Measurements from ENCODE around the gene ATF6. TPM values are rescaled to one million over a fixed set of nuclear protein-coding genes. Genes with fewer than 3 reads are reported as not detected.

The ATF6 gene, protein sequence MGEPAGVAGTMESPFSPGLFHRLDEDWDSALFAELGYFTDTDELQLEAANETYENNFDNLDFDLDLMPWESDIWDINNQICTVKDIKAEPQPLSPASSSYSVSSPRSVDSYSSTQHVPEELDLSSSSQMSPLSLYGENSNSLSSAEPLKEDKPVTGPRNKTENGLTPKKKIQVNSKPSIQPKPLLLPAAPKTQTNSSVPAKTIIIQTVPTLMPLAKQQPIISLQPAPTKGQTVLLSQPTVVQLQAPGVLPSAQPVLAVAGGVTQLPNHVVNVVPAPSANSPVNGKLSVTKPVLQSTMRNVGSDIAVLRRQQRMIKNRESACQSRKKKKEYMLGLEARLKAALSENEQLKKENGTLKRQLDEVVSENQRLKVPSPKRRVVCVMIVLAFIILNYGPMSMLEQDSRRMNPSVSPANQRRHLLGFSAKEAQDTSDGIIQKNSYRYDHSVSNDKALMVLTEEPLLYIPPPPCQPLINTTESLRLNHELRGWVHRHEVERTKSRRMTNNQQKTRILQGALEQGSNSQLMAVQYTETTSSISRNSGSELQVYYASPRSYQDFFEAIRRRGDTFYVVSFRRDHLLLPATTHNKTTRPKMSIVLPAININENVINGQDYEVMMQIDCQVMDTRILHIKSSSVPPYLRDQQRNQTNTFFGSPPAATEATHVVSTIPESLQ
- total RNA-seq (2021; fragmentation: NEBNext Ultra II Directional; extraction: Animal tissue kit (Norgen Biotek cat#: 25700)) = 9.9 and 10.0 TPM in 2 replicates
- polyA plus RNA-seq (2011; rRNA removed) = 3.0 and 4.6 TPM in 2 replicates
- 5.1 TPM for polyA plus RNA-seq (2011; cell fraction: cytosol; rRNA removed)
- 3.0 TPM for polyA plus RNA-seq (2011; cell fraction: nucleus; rRNA removed)
- polyA plus RNA-seq (2012, experiment 1 of 2) = 5.1 to 6.4 TPM (median 5.6 TPM) in 4 replicates
- 0.62 TPM for polyA plus RNA-seq (2012, experiment 2 of 2)
- polyA plus RNA-seq (2013, experiment 1 of 2) = 15.5 TPM
- 16.6 TPM for polyA plus RNA-seq (2013, experiment 2 of 2)
- 14.3 and 18.2 TPM in 2 replicates for polyA minus RNA-seq (2011; rRNA and poly(A)+ RNA removed)
- 4.8 TPM for polyA minus RNA-seq (2011; cell fraction: cytosol; rRNA and poly(A)+ RNA removed)
- polyA minus RNA-seq (2011; cell fraction: nucleus; rRNA and poly(A)+ RNA removed) = 14.8 TPM
- long read RNA-seq, experiment 1, full-length matches to known transcripts = 3 of 17 reads
- long read RNA-seq, experiment 1, partial matches to known transcripts = 8 of 17 reads
- long read RNA-seq, experiment 1, other reads (novel, unspliced or antisense) = 6 of 17 reads
- long read RNA-seq, experiment 2, full-length matches to known transcripts = 2 of 5 reads
- long read RNA-seq, experiment 2, partial matches to known transcripts = 2 of 5 reads
- long read RNA-seq, experiment 2, other reads (novel, unspliced or antisense) = 1 of 5 reads

DNA sequence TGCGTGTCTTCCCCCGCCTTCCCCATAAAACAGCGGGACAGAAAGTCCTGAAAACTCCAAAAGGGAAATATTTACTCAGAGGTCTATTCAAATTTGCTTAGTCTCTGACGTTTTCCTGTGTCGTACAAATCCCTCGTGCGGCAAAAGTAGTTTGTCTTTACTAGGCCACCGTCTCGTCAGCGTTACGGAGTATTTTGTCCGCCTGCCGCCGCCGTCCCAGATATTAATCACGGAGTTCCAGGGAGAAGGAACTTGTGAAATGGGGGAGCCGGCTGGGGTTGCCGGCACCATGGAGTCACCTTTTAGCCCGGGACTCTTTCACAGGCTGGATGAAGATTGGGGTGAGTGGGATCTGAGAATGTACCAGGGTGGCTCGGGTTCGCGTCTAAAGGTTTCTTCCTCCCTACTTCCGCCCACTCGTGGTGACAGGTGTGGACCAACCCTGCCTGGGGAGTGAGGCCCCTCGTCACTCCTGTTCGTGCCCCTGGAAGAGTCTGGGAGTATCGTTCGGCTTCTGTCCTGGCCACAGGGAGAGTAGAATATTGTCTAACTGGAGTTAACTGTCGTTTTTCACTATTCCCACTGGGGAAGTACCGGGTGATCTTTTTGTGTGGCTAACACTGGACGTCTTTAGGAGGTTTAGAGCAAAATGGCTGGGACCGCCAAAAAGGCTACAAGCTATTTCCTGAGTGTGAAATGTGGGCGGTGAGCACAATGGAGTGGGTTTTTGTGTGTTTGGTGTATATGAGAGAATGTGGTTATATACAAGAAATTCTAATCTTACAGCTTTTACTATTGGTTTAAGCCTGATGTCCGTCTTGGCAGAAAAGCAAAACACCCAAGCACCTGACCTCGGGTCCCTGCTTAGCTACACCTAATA is at the start of gene ATF6:
Gene ATF6 (plus strand): TSS at position 219 of the 880 bp plus-strand sequence. CDS start 41 bp downstream, at position 260.
- H3K56ac ChIP-seq (replicated peaks; ENCODE audit: insufficient read length, low read depth, low read length) = no peak within 1 kb of the TSS
- H4K8ac ChIP-seq (ENCODE audit: extremely low read depth, insufficient read depth, low read length) = no peak within 1 kb of the TSS
- peak within 1 kb of the TSS; percentile 25; the same call in 1 of the 2 replicates for H3K18ac ChIP-seq (ENCODE audit: extremely low read depth, low read length)
- FAIRE-seq (no peak), DNase-seq (ENCODE audit: low read depth in 1 of 2, low spot score in 2 of 2) (peak; percentile 33 to 68)
- no peak within 1 kb of the TSS for H3K14ac ChIP-seq (ENCODE audit: insufficient read length)
- CTCF ChIA-PET (ENCODE audit: partially characterized antibody) = interaction anchor here (1.1 to 1.8 kb wide), 3 partner anchors 23 to 271 kb away, joined by 3 to 8 read pairs (median 4); no protein-coding TSS in a partner anchor
- H3K36me3 ChIP-seq (ENCODE audit: control insufficient read depth in 2 of 4, insufficient read depth in 4 of 4, low read length in 3 of 4) = no peaks in the 10 kb centered on the region
- peaks cover 0 to 4% of the 10 kb centered on the region in 2 experiments; a peak in 1 of 4 replicates for H3K79me2 ChIP-seq (ENCODE audit: control insufficient read depth in 1 of 2, insufficient read depth in 2 of 2, low read length in 2 of 2)
- no peaks in the 10 kb centered on the region for H4K20me1 ChIP-seq (replicated peaks in 1 of 2; ENCODE audit: control insufficient read depth in 1 of 2, insufficient read depth in 2 of 2, low read length in 2 of 2)
- H2AFZ ChIP-seq (ENCODE audit: low read length) = peak within 1 kb of the TSS; percentile 94
- H4K5ac ChIP-seq (ENCODE audit: insufficient read length, low read depth, low read length) = peak within 1 kb of the TSS; percentile 18
- no peaks in the 10 kb centered on the region for H3K79me1 ChIP-seq (ENCODE audit: low read depth, low read length)
- H3K4ac ChIP-seq (replicated peaks; ENCODE audit: insufficient read length, low read depth, low read length) = no peak within 1 kb of the TSS
- WGBS, 2 experiments (ENCODE audit: extremely low coverage in 1 of 2, insufficient coverage in 1 of 2, insufficient read length in 1 of 2, insufficient replicate concordance in 2 of 2, low coverage in 1 of 2, low lambda C conversion rate in 2 of 2, missing lambda C conversion rate in 1 of 2) = 6% methylated on average over 35 of the region's 35 CpGs; no CpG with 5 or more reads in 1 of the 2 experiments
- H3K4me3 ChIP-seq (ENCODE audit: extremely low read depth in 1 of 4, insufficient read depth in 2 of 4, low read depth in 3 of 4, low read length in 4 of 4) = peak within 1 kb of the TSS; percentile 77 to 99 (median 98)
- POLR2A ChIA-PET (ENCODE audit: partially characterized antibody) = interaction anchor here (1.1 to 1.6 kb wide), 4 partner anchors 10 to 19 kb away, joined by 3 to 5 read pairs (median 3); partner anchors contain the start of gene DUSP12
- no peak within 1 kb of the TSS for H2BK120ac ChIP-seq (replicated peaks; ENCODE audit: low read depth, low read length)
- H4K91ac ChIP-seq (replicated peaks; ENCODE audit: insufficient read length, low read length) = no peak within 1 kb of the TSS
- H3K23ac ChIP-seq (ENCODE audit: insufficient read length) = no peak within 1 kb of the TSS
- peak within 1 kb of the TSS; percentile 68 to 77 (median 71) for H3K9ac ChIP-seq (replicated peaks in 1 of 4; ENCODE audit: extremely low read depth in 1 of 4, low read depth in 3 of 4, low read length in 3 of 4)
- no peaks in the 10 kb centered on the region for H3K9me3 ChIP-seq (ENCODE audit: insufficient read depth in 2 of 2, low read depth in 1 of 2, low read length in 1 of 2)
- H3K4me2 ChIP-seq (ENCODE audit: insufficient read depth in 1 of 2, low read depth in 2 of 2, low read length in 2 of 2) = peak within 1 kb of the TSS; percentile 86 to 89
- no peak within 1 kb of the TSS for H2BK5ac ChIP-seq (ENCODE audit: low read depth, low read length)
- no peak within 1 kb of the TSS for H2BK15ac ChIP-seq (ENCODE audit: low read length)
- H3K27me3 ChIP-seq (replicated peaks in 1 of 4; ENCODE audit: control insufficient read depth in 3 of 4, extremely low read depth in 1 of 4, insufficient read depth in 3 of 4, low read length in 3 of 4) = no peaks in the 10 kb centered on the region
- no peak within 1 kb of the TSS for H2AK5ac ChIP-seq (ENCODE audit: low read depth, low read length)
- no peak within 1 kb of the TSS for H3K27ac ChIP-seq (ENCODE audit: low read depth, low read length)
- no peak within 1 kb of the TSS for H2BK12ac ChIP-seq (ENCODE audit: low read depth, low read length)
- no peaks in the 10 kb centered on the region for H3K23me2 ChIP-seq (ENCODE audit: low read depth, low read length)
- no peaks in the 10 kb centered on the region for H3K4me1 ChIP-seq (replicated peaks in 1 of 4; ENCODE audit: control insufficient read depth in 3 of 4, insufficient read depth in 4 of 4, low read length in 3 of 4)
- no peak within 1 kb of the TSS for H2BK20ac ChIP-seq (ENCODE audit: low read length)
- TF ChIP-seq NANOG (IDR thresholded peaks at IDR 0.05; ENCODE audit: insufficient read depth, low read depth, low read length, poor library complexity, severe bottlenecking) (no peak), CREB1 (IDR thresholded peaks at IDR 0.05) (peak; percentile 88), YY1 (IDR thresholded peaks at IDR 0.05; ENCODE audit: low read depth, low read length) (no peak), EP300 (IDR thresholded peaks at IDR 0.05; ENCODE audit: borderline replicate concordance in 1 of 2, low read depth in 2 of 2, low read length in 2 of 2) (no peak), SAP30 (IDR thresholded peaks at IDR 0.05; ENCODE audit: insufficient read depth, insufficient replicate concordance, low read length) (peak; percentile 60)

Measured in H1 (cell line).